EL (cell line): ENCODE results near the gene IRF7.
A peak's percentile ranks its signal among the peaks of the same experiment; 100 is the strongest.
"Not testable (repeated sequence)": the region's sequence is repeated elsewhere in the genome, so short reads cannot be mapped to it uniquely, and the experiment has no call there.

ENCODE experiments used
- DNase-seq: peaks from one replicate; pipeline ENCODE4 v3.0.0-alpha.2; 2016

The IRF7 gene

DNA sequence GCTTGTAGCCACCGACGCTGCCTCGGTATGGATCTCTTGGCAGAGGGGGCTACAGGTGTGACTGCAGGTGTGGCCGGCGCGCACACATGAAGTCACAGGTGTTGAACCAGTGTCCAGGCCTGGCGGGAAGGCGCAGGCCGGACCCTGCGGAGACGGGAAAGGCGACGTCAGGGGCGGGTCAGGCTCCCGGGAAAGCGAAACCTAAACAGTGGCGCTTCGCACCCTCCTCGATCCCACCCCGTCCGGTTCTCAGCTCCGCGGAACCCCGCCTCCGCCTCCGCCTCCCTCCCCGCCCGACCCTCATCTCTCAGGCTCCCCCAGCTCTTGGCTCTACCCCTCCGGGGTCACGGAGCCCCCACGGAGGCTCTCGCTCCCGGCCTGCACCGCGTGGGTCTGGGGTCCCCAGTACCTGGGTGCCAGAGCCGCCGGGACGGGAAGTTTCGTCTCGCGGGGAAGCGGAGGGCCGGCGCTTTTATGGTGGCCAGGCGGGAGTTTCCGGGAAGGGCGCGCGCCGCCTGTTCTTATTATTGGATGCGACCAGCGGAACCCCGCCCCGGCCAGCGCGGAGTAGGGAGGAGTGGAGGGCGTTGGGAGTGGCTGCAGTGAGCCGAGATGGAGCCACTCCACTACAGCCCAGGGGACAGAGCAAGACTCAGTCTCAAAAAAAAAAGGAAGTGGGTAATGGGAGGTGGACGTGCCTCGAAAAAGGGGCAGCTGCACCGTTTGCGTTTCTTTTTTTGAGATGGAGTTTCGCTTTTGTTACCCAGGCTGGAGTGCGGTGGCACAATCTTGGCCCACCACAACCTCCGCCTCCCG is at the start of gene IRF7:
Gene IRF7 (minus strand): TSS at position 447 of the 816 bp plus-strand sequence. CDS start 586 bp downstream, outside the sequence.
- peak; percentile 95 for DNase-seq

DNA sequence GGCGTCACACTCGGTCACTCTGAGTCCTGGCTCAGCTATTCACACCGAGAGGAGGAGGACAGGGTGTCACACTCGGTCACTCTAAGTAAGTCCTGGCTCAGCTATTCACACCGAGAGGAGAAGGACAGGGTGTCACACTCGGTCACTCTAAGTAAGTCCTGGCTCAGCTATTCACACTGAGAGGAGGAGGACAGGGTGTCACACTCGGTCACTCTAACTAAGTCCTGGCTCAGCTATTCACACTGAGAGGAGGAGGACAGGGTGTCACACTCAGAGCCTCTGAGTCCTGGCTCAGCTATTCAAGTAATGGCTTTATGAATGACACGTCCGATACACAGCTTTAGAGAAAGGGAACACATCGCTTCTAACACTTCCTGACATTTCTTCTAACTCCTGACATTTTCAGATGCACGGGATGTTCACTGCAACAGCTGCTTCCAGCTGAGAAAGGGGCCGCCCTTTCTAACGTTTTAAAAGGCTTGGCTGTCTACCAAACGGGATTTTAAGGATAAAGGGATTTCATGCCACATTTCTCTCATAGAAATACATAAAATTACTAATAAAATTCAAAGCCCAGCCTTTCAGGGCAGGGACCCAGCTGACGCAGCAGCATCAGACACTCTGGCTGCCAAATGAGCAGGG is 49.4 kb upstream of the IRF7 start:
- DNase-seq = no peak

DNA sequence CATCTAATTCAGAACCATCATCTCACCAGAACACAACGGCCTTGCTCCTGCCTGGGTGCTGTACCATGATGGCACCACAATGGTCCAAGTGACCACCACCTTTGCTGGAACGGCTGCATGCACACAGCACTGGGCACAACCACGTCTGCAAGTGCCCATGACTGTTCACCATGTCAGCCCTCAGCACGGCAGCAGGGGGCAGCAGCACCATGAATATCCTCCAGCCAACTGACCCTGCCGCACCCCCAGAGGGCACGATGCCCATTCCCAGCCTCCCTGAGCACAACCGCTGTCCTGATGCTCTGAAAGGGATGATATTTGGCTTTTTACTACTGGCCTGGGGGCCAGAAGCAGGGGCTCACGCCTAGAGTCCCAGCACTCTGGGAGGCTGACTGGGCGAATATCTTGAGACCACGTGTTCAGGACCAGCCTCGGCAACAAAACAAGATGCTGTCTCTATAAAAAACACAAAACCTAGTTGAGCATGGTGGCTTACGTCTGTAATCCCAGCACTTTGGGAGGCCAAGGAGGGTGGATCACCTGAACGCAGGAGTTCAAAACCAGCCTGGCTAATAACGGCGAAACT is 47.0 kb upstream of the IRF7 start:
- peak; percentile 60 for DNase-seq

DNA sequence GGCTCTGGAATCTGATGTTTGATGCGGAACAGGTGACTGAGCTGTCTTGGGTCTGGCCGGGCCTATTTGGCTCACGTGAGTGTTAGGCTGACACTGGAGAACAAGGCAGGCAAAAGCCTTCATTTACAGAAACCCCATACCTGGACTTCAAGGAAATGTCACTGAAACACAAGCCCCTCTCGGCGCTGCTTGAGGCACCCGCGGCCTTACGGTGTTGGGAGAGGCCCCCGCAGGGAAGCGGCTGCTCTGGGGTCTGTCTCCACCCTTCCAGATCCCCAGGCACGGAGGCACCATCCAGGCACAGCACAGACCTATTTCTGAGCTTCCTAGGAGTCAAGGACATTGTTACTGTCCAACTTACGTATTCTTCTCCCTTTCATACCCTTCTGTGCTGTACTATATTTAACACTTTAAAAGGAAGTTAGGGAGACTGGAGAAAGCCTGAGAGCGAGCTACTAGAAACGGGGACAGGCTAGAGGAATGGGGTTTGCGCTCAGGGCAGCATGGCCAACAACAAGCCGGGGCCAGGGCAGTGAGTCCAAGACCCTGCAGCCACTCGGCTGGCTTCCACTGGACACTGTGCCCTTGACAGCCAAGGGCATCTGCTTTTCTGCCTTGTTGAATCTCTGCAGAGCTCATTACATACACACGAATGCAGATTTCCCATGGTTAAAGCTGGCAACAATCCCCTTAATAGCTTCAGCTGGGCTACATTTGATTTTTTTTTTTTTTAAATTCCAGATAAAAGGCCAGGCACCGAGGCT is 45.1 kb upstream of the IRF7 start:
- DNase-seq = no peak

DNA sequence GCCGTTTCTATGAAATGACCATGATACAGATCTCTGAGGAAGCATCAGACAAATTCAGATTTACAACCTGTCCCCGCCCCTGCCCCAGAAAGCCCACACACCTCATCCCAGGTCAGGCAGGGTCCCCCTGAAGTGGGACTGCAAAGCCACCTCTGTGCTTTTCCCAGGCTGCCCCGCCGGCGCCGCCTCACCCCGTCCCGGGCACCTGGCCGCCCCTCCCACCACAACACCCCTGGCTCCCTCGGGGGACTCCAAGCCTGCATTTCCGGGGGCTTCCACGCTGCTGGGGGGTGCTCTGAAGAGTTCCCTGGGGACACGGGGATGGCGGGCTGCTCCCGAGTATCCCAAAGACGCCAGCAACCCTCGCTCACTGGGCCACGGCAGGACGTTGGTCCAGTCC is 44.5 kb upstream of the IRF7 start:
- DNase-seq = no peak

DNA sequence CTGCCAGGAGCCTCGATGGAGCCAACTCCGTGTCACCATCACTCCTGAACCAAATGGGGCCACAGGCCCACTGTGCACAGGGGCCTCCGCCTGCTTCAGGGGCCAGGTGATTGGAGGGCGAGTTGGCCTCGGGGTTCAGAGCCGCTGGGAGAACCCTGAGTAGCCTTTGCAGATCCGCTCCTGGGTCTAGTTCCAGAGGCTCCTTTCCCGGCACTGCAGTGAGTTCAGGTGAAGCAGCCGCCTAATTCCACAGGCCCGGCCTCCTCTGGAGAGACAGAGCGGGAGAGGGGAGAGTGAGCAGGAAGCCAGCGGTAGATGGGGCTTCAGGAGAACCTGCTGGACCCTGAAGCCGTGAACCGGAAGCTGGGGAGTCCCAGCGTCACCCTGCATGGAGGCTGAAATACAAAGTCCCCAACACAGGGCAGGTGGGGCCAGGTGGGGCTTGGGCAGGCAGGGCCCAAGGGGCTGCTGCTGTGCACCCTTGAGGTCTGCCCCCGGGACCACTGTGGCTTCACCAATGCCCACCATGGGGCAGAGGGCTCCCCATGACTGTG is 43.9 kb upstream of the IRF7 start:
- no peak for DNase-seq

DNA sequence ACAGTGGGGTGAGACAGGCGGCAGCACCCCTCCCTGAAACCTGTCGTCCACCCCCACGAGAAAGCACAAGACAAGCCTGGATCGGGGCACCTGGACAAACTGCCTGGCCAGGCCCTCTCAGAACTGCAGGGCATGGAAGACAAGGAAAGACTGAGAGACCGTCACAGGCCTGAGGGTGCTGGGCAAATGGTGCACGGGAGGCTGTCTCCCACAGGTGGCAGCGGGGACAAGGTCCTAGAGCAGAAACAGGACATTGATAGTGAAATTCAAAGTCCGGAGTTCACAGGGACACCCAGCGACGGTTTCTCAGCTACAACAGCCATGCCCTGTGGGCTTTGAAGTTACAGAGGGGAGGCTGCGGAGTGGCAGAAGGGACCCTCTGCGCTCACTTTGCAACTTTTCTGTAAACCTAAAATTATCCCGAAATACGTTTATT is 42.0 kb upstream of the IRF7 start:
- DNase-seq = no peak

DNA sequence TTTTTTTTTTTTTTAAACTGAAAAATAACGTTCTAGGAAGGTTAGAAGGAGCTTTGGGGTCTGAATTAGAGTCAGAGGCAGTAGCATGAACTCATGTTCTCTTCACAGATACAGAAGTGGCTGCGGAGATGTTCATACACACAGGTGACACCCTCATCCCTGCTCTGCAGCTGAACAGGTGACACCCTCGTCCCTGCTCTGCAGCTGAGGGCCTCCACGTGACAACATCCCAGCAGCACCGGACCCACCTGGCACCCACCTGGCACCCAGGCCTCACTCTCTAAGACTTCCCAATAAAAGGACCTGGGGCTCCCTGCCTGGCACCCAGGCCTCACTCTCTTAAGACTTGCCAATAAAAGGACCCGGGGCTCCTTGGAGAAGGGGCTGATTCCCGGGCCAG is 41.1 kb upstream of the IRF7 start:
- no peak for DNase-seq

DNA sequence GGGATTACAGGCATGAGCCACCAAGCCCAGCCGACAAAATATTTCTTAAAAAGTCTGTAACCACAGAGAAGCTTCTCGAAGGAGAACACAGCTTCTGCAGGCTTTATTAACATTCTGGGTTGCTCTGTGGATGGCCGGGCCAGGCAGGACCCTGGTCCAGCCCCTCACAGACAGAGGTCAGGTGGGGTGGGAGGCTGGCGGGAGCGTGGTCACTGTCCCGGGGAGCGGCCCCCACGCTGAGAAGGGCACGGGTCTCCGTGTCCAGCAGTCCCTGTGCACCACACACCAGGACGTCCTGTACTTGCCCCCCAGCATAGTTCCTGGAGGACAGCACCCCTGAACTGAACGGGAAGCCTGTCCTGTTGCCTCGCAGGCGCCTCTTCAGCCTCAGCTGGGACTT is 40.7 kb upstream of the IRF7 start:
- DNase-seq = no peak

DNA sequence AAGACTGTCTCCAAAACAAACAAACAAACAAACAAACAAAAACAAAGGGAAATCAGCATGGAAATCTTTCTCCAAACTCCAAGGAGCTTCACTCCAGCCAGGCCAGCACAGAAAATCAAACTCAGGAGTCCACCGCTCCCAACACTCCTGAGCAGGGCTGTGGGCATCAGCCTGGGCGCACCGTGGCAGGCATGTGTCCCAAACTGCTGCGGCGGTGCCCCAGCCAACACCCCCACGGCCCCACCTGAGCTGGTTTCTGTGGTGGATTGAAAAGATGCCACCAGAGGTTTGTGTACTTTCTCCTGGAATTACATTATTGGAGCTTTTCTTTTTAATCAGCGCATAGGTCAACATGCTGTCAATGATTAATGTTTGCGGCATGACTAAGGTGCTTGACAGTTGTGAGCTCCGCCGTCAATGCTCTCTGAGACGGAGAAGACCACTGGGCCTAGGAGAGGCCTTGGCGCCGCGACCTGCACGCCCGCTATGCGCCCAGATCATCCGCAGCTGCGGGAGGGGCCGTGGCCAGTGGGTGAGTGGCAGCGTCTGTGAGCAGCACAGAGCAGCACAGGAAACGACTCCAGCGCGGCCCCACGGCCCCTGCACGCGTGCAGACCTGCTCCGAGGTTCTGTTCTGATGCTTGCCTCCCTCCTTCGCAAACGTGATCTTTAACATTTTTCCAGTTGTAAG is 39.4 kb upstream of the IRF7 start:
- no peak for DNase-seq

DNA sequence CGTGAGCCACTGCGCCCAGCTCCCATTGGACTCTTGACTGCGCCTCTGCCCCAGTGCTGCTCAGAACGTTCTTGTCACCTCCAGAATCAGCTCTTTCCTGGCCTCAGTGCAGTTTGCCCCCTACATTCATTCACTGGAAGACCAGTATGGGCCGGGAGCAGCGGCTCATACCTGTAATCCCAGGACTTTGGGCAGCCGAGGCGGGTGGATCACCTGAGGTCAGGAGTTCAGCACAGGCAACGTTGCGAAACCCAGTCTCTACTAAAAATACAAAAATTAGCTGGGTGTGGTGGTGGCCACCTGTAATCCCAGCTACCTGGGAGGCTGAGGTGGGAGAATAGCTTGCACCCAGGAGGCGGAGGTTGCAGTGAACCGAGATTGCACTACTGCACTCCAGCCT is 38.7 kb upstream of the IRF7 start:
- DNase-seq = not testable (repeated sequence)

DNA sequence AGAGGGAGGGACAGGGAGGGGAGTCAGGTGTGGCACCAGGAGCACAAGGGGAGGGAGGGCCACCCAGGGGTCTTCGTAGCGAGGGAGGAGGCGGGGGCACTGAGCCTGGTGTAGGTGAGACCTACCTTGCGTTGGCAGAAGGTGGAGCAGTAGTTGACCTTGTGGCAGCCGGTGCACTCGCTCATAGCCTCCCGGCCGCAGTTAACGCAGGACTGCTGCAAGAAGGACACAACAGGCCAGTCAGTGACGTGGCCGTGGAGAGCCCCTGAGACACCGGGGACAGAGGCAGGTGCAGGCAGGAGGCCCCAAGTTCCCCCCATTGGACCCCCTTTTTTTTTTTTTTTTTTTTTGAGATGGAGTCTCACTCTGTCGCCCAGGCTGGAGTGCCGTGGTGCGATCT is 38.1 kb upstream of the IRF7 start:
- no peak for DNase-seq

DNA sequence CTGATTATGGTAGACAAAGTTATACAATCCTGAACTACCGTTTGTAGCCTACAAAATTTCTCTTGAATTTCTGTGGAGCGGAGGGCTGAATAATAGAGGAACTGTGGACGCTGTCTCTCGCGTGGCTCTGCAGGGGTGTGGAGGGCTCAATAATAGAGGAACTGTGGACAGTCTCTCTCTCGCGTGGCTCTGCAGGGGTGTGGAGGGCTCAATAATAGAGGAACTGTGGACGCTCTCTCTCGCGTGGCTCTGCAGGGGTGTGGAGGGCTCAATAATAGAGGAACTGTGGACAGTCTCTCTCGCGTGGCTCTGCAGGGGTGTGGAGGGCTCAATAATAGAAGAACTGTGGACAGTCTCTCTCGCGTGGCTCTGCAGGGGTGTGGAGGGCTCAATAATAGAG is 37.4 kb upstream of the IRF7 start:
- not testable (repeated sequence) for DNase-seq

DNA sequence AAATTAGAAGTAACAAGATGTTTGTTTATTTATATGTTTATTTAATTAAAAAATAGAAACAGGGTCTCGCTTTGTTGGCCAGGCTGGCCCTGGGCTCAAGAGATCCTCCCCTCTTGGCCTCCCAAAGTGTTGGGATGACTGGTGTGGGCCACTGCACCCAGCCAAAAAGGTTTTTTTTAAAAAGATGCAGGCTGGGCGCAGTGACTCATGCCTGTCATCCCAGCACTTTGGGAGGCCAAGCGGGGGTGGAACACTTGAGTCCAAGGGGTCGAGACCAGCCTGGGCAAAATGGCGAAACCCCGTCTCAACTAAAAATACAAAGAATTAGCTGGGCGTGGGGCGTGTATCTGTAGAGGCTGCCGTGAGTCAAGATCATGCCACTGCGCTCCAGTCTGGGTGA is 34.7 kb upstream of the IRF7 start:
- peak; percentile 50 for DNase-seq

DNA sequence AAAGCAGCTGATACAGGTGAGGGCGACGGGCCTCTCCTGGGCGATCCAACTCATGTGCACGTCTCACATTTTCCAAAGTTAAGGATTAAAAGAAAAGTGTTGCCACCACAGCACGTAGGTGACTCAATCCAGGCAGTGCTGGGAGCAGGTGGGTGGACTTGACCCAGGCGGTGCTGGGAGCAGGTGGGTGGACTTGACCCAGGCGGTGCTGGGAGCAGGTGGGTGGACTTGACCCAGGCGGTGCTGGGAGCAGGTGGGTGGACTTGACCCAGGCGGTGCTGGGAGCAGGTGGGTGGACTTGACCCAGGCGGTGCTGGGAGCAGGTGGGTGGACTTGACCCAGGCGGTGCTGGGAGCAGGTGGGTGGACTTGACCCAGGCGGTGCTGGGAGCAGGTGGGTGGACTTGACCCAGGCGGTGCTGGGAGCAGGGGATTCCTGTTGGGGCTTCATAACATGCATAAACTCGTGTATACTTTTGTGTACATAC is 32.0 kb upstream of the IRF7 start:
- not testable (repeated sequence) for DNase-seq

DNA sequence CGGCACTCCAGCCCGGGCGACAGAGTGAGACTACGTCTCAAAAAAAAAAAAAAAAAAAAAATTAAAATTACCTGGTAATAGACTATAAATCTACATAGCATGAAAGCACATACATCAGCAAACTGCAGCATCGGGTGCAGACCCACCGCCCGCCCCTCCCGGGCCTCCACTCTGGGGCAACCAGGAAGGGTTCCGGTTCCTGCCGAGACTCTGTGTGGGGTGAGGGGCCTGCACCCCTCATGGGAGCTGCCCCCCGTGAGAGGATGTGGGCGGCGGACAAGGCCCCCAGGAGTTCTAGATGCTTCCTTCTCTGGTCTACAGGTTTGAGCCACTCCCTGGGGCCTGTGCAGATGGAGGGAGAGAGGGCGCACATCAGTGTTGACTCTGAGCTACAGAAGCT is 30.5 kb upstream of the IRF7 start:
- no peak for DNase-seq

DNA sequence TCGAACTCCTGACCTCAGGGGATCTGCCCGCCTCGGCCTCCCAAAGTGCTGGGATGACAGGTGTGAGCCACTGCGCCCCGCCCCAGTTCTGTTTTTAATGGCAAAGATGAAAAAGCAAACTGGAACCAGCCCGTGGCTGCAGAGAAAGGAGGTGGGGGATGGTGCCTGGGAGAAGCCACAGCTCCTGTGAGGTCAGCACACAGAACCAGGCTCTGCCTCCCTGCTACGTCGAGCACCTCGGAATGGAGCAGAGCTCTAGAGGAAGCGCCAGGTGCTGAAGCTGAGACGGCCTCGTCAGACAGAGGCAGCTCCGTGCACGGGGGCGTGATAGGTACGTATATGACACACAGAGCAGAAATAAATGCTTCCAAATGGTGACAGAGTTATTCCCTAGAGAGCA is 29.8 kb upstream of the IRF7 start:
- DNase-seq = no peak

DNA sequence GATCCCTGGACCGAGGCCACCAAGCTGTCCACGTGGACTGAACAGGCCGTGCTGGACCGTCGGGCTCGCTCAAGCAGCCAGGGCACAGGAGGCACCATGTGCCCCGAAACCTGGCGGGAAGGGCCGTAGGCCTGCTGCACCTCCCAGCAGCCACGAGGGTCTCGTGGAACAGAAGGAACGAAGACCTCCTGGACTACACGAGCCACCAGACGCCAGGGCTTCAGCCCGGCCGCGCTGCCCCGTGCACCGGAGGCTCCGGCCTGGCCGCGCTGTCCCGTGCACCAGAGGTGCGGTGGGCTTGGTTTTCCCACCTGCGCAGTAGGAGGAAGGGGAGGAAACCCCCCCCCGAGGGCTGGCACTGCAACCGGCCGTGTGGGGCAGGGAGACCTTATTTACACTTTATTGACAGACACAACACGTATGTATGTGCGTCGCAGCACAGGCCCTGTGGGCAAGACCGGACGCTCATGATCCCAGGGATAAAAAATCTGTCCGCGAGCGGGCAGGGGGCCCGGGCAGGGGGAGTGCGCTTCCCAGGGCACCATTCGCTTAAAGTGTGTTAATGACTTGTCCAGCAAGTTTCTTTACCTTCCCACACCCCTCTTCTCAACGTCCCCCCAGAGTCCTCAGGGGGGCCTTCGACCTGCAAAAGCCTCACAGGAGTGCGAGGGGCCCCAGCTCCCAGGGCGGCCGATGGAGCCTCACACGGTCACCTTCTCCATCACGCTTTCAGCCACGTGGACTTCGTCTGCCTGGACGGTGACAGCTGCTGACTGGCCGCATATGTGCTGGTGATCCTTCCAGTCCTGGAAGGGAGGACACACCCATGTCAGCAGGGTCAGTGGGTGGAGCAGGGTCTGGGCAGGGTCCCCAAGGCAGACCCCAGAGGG is 28.3 kb upstream of the IRF7 start:
- DNase-seq = no peak

DNA sequence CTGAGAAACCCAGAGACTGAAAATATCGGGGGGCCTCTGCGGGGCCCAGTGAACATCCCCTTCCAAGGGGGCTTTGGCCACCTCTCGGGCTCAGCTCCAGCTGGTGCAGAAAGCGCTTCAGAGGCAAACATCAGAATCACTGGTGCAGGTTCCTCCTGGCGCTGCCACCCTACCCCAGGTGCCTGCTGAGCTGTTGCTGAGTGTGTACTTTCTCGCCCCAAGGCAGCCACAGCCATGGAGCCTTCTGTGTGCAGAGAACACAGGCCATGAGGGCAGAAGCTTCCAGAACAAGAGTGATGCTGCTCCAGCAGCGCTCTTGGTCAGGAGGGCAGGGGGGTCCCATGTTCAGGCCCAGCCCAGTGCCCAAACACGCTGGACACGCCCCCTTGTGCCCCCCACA is 27.6 kb upstream of the IRF7 start:
- DNase-seq = no peak

DNA sequence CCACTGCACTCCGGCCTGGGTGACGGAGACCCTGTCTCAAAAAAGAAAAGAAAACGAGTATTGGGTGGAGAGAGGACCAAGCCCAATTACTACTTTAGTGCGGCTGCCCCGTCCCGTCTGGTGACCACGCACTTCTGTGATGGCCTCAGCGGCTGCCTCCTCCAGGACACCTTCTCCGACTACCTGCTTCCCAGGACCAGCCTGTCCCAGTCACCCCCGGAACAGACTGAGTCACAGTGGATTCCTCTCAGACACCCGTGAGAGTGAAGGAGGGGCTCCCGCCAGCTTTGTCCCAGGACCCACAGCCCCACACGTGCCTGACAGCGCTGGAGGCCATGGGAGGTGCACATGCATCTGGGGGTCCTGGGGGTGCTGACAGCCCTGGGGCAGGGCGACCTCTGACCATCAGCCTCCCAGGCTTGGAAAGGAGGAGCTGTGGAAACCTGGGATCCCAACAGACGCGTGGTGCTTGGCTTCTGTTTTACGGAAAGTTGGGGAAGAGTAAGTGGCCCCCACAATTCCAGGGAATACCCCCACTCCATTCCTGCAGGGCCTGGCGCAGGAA is 26.1 kb upstream of the IRF7 start:
- DNase-seq = no peak
